CD4-positive, alpha-beta T cell treated with Interleukin-21 for 1 hour (primary cell): ENCODE measurements around the gene MT4.

Source experiments
- DNase-seq: peaks from one replicate; pipeline ENCODE4 v3.0.0-alpha.2; 2020

MT4 gene

GRCh38 chr16:56564793-56565477 lies at the start of gene MT4:
MT4 (plus strand) TSS chr16:56565073; CDS start chr16:56565129, 56 bp downstream.
- DNase-seq = no peak

- no peak for DNase-seq
Observed at GRCh38 chr16:56515665-56516064, 49.2 kb upstream of the MT4 start.

DNA sequence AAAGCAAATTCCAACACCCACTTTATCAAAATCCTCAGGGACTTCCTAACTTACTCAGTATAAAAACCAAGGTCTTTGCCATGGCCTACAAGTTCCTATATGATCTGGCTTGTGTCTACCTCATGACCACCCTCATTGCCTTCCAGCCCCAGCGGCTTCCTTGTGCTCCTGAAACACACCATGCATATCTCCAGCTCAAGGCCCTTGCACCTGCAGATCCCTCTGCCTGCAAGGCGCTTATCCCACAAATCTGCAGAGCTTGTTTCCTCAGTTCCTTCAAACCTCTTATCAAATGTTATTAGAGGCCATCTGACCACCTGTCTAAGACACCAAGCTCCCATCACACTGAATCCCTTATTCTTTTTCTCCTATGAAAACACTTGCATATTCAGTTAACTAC lies 47.7 kb upstream of the MT4 start:
- DNase-seq = no peak

GRCh38 chr16:56518425-56518824 lies 46.4 kb upstream of the MT4 start:
- DNase-seq = no peak

GRCh38 chr16:56519459-56520250 lies 45.2 kb upstream of the MT4 start, which contains the start of gene BBS2:
BBS2 (minus strand) TSS chr16:56520024; CDS start chr16:56519862, 162 bp downstream.
- DNase-seq = peak; percentile 92

GRCh38 chr16:56520251-56520577 lies 44.7 kb upstream of the MT4 start:
- DNase-seq = peak; percentile 2

- no peak for DNase-seq
Observed at GRCh38 chr16:56525236-56525635, 39.6 kb upstream of the MT4 start.

- no peak for DNase-seq
Observed at GRCh38 chr16:56530872-56531271, 34.0 kb upstream of the MT4 start.

DNA sequence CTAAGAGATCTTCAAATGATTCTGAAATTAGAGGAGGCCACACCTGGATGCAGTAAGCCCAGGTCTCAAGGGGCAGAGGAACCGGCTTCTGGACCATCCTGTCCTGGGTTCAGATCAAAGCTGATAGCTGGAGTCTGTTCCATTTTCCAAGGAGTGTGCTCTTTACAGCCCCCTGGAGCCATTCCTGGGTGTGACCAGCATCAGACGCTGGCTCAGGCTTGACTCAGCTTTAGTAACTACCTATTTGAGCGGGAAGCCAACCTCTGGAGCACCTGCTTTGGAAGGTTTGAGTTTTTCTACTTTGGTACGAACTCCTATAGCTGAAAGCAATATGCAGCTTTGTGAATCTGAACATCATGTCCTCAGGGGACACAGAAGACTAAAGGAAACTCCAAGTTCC lies 32.2 kb upstream of the MT4 start:
- no peak for DNase-seq

DNA sequence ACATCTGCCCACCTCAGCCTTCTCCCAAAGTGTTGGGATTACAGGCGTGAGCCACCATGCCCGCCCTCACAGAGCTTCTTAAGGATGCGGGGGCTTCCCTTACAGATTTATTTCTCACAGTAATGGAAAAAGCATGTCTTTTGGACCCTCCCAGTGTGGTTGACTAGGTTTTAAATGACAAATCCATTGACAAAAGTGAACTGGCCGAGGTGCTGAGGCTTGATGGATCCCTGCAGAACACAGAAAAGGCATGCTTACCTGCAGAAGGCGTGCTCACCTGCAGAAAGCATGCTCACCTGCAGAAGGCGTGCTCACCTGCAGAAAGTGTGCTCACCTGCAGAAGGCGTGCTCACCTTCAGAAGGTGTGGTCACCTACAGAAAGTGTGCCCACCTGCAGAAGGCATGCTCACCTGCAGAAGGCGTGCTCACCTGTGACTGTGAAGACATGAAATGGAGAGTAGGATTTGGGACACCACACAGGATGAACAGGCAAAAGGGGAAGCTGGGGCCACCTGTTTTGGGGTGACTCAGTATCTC lies 30.0 kb upstream of the MT4 start:
- DNase-seq = no peak

GRCh38 chr16:56538331-56538730 lies 26.5 kb upstream of the MT4 start:
- DNase-seq = no peak

- DNase-seq = no peak
Observed at GRCh38 chr16:56539656-56540055, 25.2 kb upstream of the MT4 start.

- no peak for DNase-seq
Observed at GRCh38 chr16:56542039-56542438, 22.8 kb upstream of the MT4 start.

GRCh38 chr16:56547120-56547948 lies 17.5 kb upstream of the MT4 start:
- DNase-seq = no peak

DNA sequence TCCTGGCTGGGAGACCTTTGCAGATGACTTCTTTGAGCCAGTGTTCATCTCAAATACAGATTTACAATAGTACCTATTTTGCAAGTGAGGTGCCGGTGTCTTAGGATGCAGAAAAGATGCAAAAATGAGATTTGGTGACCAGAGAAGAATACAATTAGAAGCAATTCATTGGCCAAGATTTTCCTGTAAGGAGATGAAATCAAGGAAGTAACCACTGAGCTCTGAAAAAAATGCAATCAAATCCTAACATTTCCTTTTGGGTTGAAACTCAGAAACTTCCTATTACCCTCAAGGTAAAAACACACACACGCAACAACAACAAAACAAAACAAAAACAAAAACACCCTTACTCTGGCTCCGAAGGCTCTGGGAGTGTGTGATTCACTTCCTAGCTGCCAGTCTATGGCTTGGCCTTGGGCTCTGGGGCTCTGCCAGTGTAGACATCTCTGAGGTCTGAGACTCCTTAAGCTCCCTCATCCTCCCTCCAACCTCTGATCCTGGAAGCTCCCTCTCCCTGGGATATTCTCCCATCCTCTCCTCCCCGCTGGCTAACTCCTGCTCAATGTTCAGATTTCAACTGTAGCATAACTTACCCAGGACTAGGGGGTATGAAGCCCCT lies 16.8 kb upstream of the MT4 start:
- no peak for DNase-seq

DNA sequence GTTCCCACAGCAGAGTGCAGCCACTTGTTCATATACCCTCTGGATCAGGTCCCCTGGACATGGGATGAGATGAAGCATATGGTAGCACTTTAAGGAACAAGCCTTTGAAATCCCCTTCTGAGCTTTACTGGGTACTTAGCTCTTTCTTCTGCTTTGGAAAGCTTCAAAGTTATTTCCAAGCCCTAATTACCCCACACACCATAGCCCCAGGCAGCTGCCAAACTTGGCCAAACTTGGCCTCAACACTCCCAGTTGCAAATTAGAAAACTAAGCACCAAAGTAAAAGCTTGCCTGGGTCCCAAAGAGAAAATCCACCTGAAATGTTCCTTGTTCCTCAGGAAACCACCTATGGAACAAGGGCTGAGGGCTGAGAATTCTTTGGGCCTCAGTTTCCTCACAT lies 15.7 kb upstream of the MT4 start:
- DNase-seq = no peak

DNA sequence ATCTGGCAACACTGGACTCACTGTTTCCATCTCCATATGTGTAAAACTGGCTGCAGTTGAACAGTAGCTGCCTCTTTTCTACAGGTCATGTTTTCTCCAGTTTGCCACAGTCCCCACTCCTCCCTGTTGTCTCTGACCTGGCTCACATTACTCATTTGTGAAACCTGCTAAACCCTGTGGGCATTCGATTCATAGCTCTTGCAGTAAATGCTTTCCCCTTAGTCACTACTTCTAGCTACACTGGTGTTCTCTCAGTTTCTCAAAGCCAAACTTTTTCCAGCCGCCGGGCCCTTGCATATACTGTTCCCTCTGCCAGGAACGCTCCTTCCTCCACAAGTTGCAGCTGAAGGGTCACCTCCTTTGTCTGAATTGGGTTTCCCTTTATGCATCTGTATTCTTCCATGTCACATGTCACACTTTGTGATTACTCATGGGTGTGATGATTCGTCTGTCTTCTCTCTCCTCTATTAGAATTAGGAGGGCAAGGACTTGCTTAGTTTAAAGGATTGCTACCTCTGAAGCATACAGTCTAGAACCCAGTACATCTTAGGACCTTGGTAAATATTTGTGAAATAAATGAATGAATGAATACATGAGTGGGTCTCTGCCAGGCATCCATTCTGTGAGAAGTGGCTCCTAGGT lies 15.0 kb upstream of the MT4 start:
- no peak for DNase-seq

DNA sequence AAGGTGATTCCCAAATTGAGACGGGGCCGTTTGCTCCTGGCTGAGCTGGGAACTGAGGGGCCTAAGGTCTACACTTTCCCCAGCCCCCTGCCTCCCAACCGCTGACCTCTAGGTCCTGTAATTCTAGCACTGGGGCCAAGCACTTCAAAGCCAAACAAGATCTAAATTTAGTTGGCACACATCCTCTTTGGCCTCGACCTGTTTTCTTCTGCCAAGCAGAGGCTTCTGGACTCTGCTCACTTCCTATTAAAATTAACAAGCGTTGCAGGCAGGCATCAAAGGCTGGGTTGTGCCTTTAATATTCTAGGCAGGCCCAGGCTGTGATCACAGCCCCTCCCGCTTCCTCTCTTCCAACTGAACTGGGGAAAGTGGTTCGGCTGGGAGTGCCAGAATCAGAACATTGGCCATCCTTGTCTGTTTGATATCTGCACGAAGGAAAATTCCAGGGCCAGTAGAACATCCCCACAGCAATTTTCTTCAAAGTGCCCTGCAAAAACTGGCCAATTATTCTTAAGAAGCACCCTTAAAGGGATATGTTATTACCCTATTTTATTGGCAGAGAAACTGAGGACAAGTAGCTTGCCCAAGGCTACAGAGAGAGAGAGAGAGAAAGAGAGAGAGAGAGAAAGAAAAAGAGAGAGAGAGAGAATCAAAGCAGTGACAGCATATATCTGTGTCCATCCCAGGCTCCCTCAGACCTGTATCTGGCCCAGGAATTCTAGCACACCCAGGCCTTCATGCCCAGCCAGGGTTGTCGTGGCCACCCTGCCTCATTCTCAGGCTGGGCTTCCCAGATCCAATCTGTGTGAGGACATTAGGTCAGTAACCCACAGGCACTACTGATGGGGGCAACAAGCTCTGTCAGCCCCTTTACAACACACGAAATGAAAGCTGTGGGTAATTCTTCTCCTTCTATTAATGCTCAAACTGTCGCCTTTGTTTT lies 12.8 kb upstream of the MT4 start:
- DNase-seq = no peak

DNA sequence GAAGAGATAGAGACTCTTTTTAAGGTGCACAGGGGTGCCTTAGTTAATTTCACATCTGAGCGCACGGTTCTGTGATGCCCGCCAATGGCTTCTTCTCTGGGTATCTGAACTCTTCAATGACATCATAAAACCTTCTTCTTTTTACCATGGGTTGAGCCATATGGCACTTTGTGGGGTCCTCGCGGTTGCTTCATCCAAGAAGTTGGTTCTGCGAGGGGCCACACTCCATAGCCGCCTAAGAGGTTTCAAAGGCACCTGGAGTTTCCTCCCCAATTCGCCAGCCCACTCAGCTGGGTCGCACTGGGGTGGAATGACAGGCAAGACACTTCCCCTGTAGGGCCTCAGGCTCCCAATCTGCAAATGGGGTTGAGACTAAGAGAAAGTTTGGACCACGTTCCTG lies 10.4 kb upstream of the MT4 start:
- DNase-seq = no peak

- no peak for DNase-seq
Observed at GRCh38 chr16:56558024-56558747, 6.7 kb upstream of the MT4 start.

DNA sequence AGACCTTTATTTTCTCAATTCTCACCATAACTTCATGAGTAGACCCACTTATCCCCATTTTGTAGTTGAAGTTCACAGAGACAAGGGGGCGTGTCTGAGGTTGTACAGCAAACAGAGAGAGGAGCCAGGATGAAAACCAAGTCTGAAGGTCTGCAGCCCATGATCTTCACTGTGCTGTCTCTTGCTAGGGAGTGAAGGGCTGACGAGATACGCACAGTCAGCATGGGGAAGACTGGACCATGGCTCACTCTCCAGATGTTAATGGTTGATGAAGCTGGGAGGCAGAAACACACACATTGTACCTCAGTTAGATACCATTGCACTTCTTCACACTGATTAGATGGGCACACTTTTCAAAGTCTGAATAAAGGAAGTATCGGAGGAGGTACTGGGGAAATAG lies 5.8 kb upstream of the MT4 start:
- DNase-seq = no peak
